Measurements from ENCODE around the gene TAF6. TPM values are rescaled to one million over a fixed set of nuclear protein-coding genes. Genes with fewer than 3 reads are reported as not detected.
A peak's percentile ranks its signal among the peaks of the same experiment; 100 is the strongest.

Gene TAF6
- total and polyA plus RNA-seq, 9 of the 15 experiments (the other 6 are each of a cell fraction or from before 2014, with no cell fraction given) = 0.78 to 78.7 (median 21.3) TPM

DNA sequence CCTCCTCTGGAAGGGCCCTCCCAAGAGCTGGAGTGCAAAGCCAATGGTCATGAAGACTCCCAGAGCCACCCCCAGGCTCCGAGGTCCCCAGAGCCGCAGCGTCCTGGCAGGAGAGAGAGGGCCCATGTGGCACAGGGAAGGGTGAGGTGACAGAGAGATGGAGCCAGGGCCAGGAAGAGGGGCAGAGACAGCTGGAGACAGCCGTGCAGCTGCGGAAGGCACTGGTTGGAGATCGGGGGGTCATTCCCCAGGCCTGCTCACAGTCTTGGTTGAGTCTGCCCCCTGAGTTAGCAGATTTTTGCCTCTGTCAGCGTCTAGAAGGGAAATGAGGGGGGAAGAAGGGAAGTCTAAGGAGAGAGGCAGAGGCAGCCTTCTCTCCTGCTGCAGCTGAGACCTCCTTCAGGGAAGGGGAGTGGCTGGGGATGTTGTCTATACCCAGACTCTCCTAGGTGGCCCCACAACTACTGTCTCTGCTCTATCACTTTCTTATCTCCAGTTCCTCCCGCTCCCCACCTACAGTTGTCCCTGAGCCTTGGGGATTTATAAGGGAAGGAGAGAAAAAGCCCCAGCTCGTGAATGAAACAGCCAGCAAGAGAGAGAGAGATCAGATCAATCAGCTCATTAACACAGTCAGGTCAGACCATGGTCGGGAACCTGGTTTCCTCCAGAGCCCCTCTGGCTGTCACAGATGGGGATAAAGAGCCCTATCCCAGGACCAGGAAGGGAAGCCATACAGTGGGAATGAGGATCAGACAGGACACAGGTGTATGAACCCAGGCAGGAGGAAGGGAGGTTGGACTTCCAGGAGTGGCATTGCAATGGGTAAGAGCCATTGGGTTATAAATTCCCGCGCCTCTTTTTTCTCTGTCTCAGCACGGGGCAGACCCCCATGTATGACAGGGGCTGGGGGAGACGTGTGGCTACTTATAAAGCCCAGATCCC, 48.1 kb upstream of the TAF6 start (continued):
- TF ChIP-seq, protein P1, sequence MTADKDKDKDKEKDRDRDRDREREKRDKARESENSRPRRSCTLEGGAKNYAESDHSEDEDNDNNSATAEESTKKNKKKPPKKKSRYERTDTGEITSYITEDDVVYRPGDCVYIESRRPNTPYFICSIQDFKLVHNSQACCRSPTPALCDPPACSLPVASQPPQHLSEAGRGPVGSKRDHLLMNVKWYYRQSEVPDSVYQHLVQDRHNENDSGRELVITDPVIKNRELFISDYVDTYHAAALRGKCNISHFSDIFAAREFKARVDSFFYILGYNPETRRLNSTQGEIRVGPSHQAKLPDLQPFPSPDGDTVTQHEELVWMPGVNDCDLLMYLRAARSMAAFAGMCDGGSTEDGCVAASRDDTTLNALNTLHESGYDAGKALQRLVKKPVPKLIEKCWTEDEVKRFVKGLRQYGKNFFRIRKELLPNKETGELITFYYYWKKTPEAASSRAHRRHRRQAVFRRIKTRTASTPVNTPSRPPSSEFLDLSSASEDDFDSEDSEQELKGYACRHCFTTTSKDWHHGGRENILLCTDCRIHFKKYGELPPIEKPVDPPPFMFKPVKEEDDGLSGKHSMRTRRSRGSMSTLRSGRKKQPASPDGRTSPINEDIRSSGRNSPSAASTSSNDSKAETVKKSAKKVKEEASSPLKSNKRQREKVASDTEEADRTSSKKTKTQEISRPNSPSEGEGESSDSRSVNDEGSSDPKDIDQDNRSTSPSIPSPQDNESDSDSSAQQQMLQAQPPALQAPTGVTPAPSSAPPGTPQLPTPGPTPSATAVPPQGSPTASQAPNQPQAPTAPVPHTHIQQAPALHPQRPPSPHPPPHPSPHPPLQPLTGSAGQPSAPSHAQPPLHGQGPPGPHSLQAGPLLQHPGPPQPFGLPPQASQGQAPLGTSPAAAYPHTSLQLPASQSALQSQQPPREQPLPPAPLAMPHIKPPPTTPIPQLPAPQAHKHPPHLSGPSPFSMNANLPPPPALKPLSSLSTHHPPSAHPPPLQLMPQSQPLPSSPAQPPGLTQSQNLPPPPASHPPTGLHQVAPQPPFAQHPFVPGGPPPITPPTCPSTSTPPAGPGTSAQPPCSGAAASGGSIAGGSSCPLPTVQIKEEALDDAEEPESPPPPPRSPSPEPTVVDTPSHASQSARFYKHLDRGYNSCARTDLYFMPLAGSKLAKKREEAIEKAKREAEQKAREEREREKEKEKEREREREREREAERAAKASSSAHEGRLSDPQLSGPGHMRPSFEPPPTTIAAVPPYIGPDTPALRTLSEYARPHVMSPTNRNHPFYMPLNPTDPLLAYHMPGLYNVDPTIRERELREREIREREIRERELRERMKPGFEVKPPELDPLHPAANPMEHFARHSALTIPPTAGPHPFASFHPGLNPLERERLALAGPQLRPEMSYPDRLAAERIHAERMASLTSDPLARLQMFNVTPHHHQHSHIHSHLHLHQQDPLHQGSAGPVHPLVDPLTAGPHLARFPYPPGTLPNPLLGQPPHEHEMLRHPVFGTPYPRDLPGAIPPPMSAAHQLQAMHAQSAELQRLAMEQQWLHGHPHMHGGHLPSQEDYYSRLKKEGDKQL (CRISPR knock-in tag; IDR thresholded peaks at IDR 0.05; ENCODE audit: borderline replicate concordance) = no peak
- TF ChIP-seq, protein P2, sequence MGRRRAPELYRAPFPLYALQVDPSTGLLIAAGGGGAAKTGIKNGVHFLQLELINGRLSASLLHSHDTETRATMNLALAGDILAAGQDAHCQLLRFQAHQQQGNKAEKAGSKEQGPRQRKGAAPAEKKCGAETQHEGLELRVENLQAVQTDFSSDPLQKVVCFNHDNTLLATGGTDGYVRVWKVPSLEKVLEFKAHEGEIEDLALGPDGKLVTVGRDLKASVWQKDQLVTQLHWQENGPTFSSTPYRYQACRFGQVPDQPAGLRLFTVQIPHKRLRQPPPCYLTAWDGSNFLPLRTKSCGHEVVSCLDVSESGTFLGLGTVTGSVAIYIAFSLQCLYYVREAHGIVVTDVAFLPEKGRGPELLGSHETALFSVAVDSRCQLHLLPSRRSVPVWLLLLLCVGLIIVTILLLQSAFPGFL (CRISPR knock-in tag; IDR thresholded peaks at IDR 0.05) = no peak
- no peak for TF ChIP-seq ETV6 (IDR thresholded peaks at IDR 0.05; ENCODE audit: borderline replicate concordance in 1 of 2, low read depth in 2 of 2, low read length in 1 of 2)
- TF ChIP-seq ETV6 (CRISPR knock-in tag; IDR thresholded peaks at IDR 0.05; ENCODE audit: borderline replicate concordance) = no peak
- TF ChIP-seq, protein P3, sequence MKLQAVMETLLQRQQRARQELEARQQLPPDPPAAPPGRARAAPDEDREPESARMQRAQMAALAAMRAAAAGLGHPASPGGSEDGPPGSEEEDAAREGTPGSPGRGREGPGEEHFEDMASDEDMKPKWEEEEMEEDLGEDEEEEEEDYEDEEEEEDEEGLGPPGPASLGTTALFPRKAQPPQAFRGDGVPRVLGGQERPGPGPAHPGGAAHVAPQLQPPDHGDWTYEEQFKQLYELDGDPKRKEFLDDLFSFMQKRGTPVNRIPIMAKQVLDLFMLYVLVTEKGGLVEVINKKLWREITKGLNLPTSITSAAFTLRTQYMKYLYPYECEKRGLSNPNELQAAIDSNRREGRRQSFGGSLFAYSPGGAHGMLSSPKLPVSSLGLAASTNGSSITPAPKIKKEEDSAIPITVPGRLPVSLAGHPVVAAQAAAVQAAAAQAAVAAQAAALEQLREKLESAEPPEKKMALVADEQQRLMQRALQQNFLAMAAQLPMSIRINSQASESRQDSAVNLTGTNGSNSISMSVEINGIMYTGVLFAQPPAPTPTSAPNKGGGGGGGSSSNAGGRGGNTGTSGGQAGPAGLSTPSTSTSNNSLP (IDR thresholded peaks at IDR 0.05; ENCODE audit: borderline replicate concordance, low read depth, low read length) = 0 out of 2 replicates have a peak, but pooled peaks have one; percentile 3
- TF ChIP-seq, protein P4, sequence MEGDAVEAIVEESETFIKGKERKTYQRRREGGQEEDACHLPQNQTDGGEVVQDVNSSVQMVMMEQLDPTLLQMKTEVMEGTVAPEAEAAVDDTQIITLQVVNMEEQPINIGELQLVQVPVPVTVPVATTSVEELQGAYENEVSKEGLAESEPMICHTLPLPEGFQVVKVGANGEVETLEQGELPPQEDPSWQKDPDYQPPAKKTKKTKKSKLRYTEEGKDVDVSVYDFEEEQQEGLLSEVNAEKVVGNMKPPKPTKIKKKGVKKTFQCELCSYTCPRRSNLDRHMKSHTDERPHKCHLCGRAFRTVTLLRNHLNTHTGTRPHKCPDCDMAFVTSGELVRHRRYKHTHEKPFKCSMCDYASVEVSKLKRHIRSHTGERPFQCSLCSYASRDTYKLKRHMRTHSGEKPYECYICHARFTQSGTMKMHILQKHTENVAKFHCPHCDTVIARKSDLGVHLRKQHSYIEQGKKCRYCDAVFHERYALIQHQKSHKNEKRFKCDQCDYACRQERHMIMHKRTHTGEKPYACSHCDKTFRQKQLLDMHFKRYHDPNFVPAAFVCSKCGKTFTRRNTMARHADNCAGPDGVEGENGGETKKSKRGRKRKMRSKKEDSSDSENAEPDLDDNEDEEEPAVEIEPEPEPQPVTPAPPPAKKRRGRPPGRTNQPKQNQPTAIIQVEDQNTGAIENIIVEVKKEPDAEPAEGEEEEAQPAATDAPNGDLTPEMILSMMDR (IDR thresholded peaks at IDR 0.05 in 2 of 3, conservative IDR thresholded peaks at IDR 0.05 in 1 of 3; ENCODE audit: insufficient read depth in 2 of 3, low read depth in 1 of 3, low read length in 3 of 3) = peak in 1 of 3 experiments; percentile 2; a peak in 1 of 6 replicates
- peak; percentile 43; the same call in 1 of the 2 replicates for TF ChIP-seq SPI1 (IDR thresholded peaks at IDR 0.05; ENCODE audit: borderline replicate concordance, low read depth, low read length)
- 0 out of 2 replicates have a peak, but pooled peaks have one; percentile 18 for TF ChIP-seq ZBTB7A (IDR thresholded peaks at IDR 0.05; ENCODE audit: borderline replicate concordance, control insufficient read depth, low read depth, low read length)
- no peak for TF ChIP-seq TBP (optimal IDR thresholded peaks at IDR 0.05; ENCODE audit: low read depth, low read length)
- TF ChIP-seq, protein P5, sequence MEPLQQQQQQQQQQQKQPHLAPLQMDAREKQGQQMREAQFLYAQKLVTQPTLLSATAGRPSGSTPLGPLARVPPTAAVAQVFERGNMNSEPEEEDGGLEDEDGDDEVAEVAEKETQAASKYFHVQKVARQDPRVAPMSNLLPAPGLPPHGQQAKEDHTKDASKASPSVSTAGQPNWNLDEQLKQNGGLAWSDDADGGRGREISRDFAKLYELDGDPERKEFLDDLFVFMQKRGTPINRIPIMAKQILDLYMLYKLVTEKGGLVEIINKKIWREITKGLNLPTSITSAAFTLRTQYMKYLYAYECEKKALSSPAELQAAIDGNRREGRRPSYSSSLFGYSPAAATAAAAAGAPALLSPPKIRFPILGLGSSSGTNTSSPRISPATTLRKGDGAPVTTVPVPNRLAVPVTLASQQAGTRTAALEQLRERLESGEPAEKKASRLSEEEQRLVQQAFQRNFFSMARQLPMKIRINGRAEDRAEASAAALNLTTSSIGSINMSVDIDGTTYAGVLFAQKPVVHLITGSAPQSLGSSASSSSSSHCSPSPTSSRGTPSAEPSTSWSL (CRISPR knock-in tag; IDR thresholded peaks at IDR 0.05; ENCODE audit: borderline replicate concordance) = 0 out of 2 replicates have a peak, but pooled peaks have one; percentile 9
- peak; percentile 4 for TF ChIP-seq RBM39 (optimal IDR thresholded peaks at IDR 0.05; ENCODE audit: low read depth, low read length)
- no peak for TF ChIP-seq TAF15 (IDR thresholded peaks at IDR 0.05; ENCODE audit: low read depth, low read length)

Data from K562 (cell line).